Vagina (tissue), 2 donors: Measurements from ENCODE around the gene CAST. TPM values are rescaled to one million over a fixed set of nuclear protein-coding genes. Genes with fewer than 3 reads are reported as not detected.

ENCODE experiments used
- DNase-seq, 2 donors: peaks; one replicate each; pipeline ENCODE4 v3.0.0-alpha.2; 2017; ENCODE audit errors: extremely low spot score in 2 of 2
- H3K27ac ChIP-seq: fragments of 200-600 bp; sonication (generic); one replicate; pipeline ENCODE4 v1.5.1; 2019
- H3K27me3 ChIP-seq: fragments of 200-600 bp; sonication (generic); one replicate; pipeline ENCODE4 v1.5.1; 2019
- H3K36me3 ChIP-seq, 2 donors: fragments of 200-600 bp; sonication (generic); one replicate each; pipeline ENCODE4 v1.5.1; 2017 to 2019
- H3K4me1 ChIP-seq: fragments of 200-600 bp; sonication (generic); one replicate; pipeline ENCODE4 v1.5.1; 2019
- H3K4me3 ChIP-seq, 2 donors: fragments of 200-600 bp; sonication (generic); 1 replicate in 1 of 2; 2 replicates in 1 of 2; pipeline ENCODE4 v1.5.1; 2016 to 2019
- H3K9me3 ChIP-seq: fragments of 200-600 bp; sonication (generic); one replicate; pipeline ENCODE4 v1.5.1; 2019
- POLR2A ChIP-seq, 2 donors: fragments of 450-650 bp; IDR thresholded peaks; one replicate each; pipeline ENCODE4 v1.6.1; 2017; ENCODE audit warnings: antibody characterized with exemption in 2 of 2, mild to moderate bottlenecking in 2 of 2, moderate library complexity in 2 of 2
- POLR2AphosphoS5 ChIP-seq, 2 donors: sonication (generic); formaldehyde crosslinking; IDR thresholded peaks; one replicate each; pipeline ENCODE4 v1.9.0; 2017; ENCODE audit warnings: antibody characterized with exemption in 2 of 2, mild to moderate bottlenecking in 2 of 2, low read depth in 1 of 2; ENCODE audit not compliant: insufficient read depth in 1 of 2
- intact Hi-C: fragments of 100-400 bp; cut with DNase I; formaldehyde crosslinking; loops from one replicate; pipeline ENCODE4 v1.15.1; 2023
- total RNA-seq: library from RNA; depleted of rRNA; stranded (reverse); fragments of >200 nt; gene quantifications from one replicate; pipeline ENCODE4 v1.2.3, GENCODE V29; 2016
- TF ChIP-seq, protein P1 (sequence below), 3 experiments: fragments of 450-650 bp in 2 of 3; fragments of 200-600 bp in 1 of 3; sonication (generic) in 1 of 3; IDR thresholded peaks; one replicate each; pipeline ENCODE4 v1.5.1; 2017 to 2019; ENCODE audit warnings: antibody characterized with exemption in 3 of 3, mild to moderate bottlenecking in 2 of 3, moderate library complexity in 2 of 3

The CAST gene
- total RNA-seq, 1 donor from 2014 or later: 309 TPM

DNA sequence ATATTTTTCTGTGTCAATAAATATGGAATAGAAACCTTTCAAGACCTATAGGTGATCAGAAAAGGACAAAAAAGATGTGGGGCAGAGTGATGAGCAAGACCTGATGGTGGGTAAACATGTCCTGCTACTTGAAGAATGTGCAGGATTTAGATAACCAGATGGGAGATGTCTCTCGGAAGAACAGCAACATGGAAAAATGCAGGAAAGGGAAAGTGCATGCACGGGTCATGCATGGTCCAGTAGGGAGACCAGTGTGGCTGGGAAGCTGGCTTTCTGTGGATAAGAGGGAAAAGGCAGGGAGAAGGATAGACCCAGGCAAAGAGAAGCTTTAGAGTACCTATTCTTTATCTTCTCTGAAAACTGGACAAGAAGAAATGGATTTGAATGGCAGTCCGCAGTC, 7.1 kb upstream of the CAST start:
- intact Hi-C loops: no loop called here
- no peaks in the 10 kb centered on the region for H3K36me3 ChIP-seq
- no peak overlapping the region for H3K27ac ChIP-seq
- peaks cover 21% of the 10 kb centered on the region for H3K4me1 ChIP-seq
- H3K4me3 ChIP-seq: no peak overlapping the region
- H3K27me3 ChIP-seq: no peaks in the 10 kb centered on the region
- TF ChIP-seq, protein P1, sequence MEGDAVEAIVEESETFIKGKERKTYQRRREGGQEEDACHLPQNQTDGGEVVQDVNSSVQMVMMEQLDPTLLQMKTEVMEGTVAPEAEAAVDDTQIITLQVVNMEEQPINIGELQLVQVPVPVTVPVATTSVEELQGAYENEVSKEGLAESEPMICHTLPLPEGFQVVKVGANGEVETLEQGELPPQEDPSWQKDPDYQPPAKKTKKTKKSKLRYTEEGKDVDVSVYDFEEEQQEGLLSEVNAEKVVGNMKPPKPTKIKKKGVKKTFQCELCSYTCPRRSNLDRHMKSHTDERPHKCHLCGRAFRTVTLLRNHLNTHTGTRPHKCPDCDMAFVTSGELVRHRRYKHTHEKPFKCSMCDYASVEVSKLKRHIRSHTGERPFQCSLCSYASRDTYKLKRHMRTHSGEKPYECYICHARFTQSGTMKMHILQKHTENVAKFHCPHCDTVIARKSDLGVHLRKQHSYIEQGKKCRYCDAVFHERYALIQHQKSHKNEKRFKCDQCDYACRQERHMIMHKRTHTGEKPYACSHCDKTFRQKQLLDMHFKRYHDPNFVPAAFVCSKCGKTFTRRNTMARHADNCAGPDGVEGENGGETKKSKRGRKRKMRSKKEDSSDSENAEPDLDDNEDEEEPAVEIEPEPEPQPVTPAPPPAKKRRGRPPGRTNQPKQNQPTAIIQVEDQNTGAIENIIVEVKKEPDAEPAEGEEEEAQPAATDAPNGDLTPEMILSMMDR (IDR thresholded peaks at IDR 0.05): no peak
- TF ChIP-seq POLR2A (IDR thresholded peaks at IDR 0.05) (no peak), POLR2AphosphoS5 (IDR thresholded peaks at IDR 0.05; ENCODE audit: insufficient read depth in 1 of 2, low read depth in 1 of 2) (no peak)
- DNase-seq: no peak
- H3K9me3 ChIP-seq: no peaks in the 10 kb centered on the region

DNA sequence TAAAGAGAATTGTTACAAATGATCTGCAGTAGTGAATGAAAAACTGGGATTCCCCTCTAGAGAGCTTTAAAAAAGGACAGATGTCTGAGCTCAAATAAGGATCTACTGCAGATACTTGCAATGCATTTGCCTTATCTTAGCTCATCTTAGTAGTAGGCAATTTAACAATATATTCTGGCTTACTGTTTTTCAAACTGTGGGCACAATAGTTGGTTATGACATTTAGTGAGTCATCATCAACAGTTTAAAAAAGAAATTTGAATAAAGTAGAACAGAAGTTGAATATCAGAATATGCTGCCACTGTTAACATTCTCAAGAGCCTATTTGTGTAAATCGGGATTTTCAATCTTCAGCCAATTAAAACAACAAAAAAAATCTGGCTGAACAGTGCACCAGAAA, 6.7 kb upstream of the CAST start:
- Histone ChIP-seq H3K4me3 (no peak overlapping the region), H3K4me1 (peaks cover 26% of the 10 kb centered on the region), H3K27ac (no peak overlapping the region), H3K9me3 (no peaks in the 10 kb centered on the region), H3K36me3 (no peaks in the 10 kb centered on the region), H3K27me3 (no peaks in the 10 kb centered on the region)
- no peak for DNase-seq
- intact Hi-C loops: no loop called here
- TF ChIP-seq POLR2A (IDR thresholded peaks at IDR 0.05) (no peak), POLR2AphosphoS5 (IDR thresholded peaks at IDR 0.05; ENCODE audit: insufficient read depth in 1 of 2, low read depth in 1 of 2) (no peak)
- TF ChIP-seq, protein P1 (IDR thresholded peaks at IDR 0.05): no peak

DNA sequence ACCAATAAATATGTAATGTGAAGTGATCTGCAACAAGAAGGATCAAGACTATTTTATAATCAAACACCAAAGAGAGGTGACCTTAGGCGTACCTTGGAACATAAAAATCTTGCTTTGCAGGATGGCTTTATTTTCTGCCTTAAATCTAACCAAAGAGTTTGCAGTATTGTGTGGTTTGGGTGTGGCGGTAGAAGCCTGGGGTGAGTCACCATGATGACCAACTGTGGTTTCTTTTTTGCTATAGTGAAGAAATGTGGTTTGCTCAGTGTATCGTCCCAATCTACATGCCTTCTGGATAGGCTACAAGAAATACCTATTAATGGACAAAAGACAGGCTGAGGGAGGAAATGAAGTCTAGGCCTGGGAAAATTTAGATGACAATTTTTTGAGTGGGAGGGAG, 5.1 kb upstream of the CAST start:
- Histone ChIP-seq H3K4me3 (no peak overlapping the region), H3K27ac (peak overlapping the region; percentile 15), H3K9me3 (no peaks in the 10 kb centered on the region), H3K36me3 (no peaks in the 10 kb centered on the region), H3K27me3 (no peaks in the 10 kb centered on the region), H3K4me1 (peaks cover 32% of the 10 kb centered on the region)
- DNase-seq: no peak
- no peak for TF ChIP-seq POLR2A (IDR thresholded peaks at IDR 0.05)
- peak in 1 of 2 donors; percentile 68 for TF ChIP-seq POLR2AphosphoS5 (IDR thresholded peaks at IDR 0.05; ENCODE audit: insufficient read depth in 1 of 2, low read depth in 1 of 2)
- intact Hi-C loops: no loop called here

DNA sequence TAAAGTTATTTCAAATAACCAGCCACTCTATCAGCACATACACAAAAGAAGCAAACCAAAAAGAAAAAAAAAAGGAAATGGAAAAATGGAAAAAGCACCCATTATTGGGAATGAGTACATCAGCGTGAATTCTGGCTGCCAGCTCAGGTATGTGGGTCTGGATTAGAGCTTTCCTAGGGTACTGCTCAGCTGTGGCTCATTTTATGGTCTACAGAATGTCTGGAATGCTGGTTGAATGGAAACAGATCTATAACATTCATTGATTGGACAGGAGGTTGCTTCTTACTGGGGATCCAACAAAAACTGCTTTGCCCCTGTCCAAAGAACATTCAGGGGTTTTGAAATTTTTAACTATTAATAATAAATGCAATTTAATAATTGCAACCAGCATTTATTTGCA, 3.9 kb upstream of the CAST start:
- no peaks in the 10 kb centered on the region for H3K9me3 ChIP-seq
- H3K36me3 ChIP-seq: no peaks in the 10 kb centered on the region
- intact Hi-C loops: no loop called here
- no peak overlapping the region for H3K27ac ChIP-seq
- no peak for TF ChIP-seq POLR2A (IDR thresholded peaks at IDR 0.05)
- TF ChIP-seq, protein P1 (IDR thresholded peaks at IDR 0.05): no peak
- no peak for TF ChIP-seq POLR2AphosphoS5 (IDR thresholded peaks at IDR 0.05; ENCODE audit: insufficient read depth in 1 of 2, low read depth in 1 of 2)
- H3K27me3 ChIP-seq: no peaks in the 10 kb centered on the region
- H3K4me1 ChIP-seq: peaks cover 32% of the 10 kb centered on the region
- DNase-seq: no peak
- H3K4me3 ChIP-seq: no peak overlapping the region

DNA sequence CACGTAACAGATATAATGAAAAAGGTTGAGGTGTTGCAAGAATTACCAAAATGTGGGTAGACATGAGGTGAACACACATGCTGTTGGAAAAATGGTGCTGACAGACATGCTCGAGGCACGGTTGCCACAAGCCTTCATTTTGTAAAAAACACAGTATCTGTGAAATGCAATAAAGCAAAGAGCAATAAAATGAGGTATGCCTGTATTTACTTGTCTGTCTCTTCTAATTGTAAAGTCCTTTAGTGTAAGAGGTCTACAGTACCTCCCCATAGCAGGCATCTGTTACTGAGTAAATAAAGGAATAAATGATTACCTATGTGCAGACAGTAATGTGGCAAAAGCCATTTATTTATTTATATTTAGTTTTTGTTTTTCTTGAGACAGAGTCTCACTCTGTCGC, 3.0 kb upstream of the CAST start:
- Histone ChIP-seq H3K36me3 (no peaks in the 10 kb centered on the region), H3K4me3 (no peak overlapping the region), H3K27ac (no peak overlapping the region), H3K4me1 (peaks cover 33% of the 10 kb centered on the region), H3K9me3 (no peaks in the 10 kb centered on the region), H3K27me3 (no peaks in the 10 kb centered on the region)
- intact Hi-C loops: no loop called here
- no peak for TF ChIP-seq POLR2AphosphoS5 (IDR thresholded peaks at IDR 0.05; ENCODE audit: insufficient read depth in 1 of 2, low read depth in 1 of 2)
- no peak for TF ChIP-seq POLR2A (IDR thresholded peaks at IDR 0.05)
- TF ChIP-seq, protein P1 (IDR thresholded peaks at IDR 0.05): no peak
- no peak for DNase-seq
